ENCODE results near the gene MYH10.

Gene MYH10

DNA sequence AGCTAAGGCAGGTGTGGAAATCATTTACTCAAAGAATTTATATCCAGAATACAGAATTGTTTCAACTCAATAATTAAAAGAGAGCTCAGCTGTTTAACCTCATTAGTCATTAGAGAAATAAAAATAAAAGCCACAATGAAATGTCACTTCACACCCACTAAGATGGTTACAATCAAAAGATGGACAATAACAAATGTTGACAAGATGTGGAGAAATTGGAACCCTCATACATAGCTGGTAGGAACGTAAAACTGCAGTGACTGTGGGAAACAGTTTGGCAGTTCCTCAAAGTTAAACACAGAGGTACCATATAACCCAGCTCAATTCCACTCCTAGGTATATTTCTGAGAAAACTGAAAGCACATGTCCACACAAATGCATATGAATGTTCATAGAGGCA, 145.0 kb downstream of the MYH10 start:
- ChIA-PET POLR2A (no interaction called here), CTCF (interaction anchor here (0.9 to 1.3 kb wide), 2 partner anchors 74 to 76 kb away, joined by 3 read pairs; no protein-coding TSS in a partner anchor)
- TF ChIP-seq, protein P1, sequence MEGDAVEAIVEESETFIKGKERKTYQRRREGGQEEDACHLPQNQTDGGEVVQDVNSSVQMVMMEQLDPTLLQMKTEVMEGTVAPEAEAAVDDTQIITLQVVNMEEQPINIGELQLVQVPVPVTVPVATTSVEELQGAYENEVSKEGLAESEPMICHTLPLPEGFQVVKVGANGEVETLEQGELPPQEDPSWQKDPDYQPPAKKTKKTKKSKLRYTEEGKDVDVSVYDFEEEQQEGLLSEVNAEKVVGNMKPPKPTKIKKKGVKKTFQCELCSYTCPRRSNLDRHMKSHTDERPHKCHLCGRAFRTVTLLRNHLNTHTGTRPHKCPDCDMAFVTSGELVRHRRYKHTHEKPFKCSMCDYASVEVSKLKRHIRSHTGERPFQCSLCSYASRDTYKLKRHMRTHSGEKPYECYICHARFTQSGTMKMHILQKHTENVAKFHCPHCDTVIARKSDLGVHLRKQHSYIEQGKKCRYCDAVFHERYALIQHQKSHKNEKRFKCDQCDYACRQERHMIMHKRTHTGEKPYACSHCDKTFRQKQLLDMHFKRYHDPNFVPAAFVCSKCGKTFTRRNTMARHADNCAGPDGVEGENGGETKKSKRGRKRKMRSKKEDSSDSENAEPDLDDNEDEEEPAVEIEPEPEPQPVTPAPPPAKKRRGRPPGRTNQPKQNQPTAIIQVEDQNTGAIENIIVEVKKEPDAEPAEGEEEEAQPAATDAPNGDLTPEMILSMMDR (IDR thresholded peaks at IDR 0.05; ENCODE audit: insufficient read depth, low read length, missing control alignments): no peak
- DNase-seq (ENCODE audit: low read depth, low spot score): no peak
- H3K4me3 ChIP-seq (ENCODE audit: low read depth, low read length): no peak overlapping the region

DNA sequence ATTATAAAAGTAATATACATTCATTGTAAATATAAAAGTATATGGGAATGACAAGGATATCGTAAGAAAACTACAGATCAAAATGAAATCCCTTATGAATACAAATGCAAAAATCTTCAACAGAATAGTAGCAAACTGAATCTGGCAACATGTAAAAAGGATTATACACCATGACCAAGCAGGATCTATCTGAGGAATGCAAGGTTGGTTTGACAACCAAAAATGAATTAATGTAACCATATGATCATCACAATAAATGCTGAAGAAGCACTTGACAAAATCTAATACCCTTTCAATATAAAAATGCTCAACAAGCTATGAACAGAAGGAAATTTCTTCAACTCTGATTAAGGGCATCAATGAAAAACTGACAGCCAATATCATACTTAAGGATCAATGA, 146.1 kb downstream of the MYH10 start:
- ChIA-PET CTCF (interaction anchor here (1.5 kb wide), 1 partner anchor 17 kb away, joined by 3 read pairs; no protein-coding TSS in a partner anchor), POLR2A (no interaction called here)
- no peak overlapping the region for H3K4me3 ChIP-seq (ENCODE audit: low read depth, low read length)

DNA sequence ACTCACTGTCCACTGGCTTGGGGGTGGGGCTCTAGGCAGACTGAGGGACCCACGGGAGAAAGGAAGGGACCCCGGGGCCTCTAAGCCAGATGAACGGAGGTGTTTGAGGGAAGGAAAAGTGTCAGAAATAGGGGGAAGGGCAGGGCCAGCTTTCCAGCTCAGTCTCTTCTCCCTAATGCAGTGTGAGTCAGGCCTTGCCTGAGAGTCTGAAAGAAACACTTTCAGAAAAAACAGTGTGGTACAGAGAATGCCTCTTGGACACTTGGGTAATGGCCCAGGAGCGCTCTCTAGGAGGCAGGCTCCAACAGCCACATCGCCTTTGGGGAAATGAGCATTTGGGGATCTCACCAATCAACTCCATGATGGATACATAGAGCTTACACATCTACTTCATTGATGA, 148.0 kb downstream of the MYH10 start:
- H3K4me3 ChIP-seq (ENCODE audit: low read depth, low read length): no peak overlapping the region
- ChIA-PET CTCF (interaction anchor here (1.1 to 1.5 kb wide), 2 partner anchors 10 to 23 kb away, joined by 3 read pairs; no protein-coding TSS in a partner anchor), POLR2A (no interaction called here)
- no peak for DNase-seq (ENCODE audit: low read depth, low spot score)
- TF ChIP-seq, protein P1 (IDR thresholded peaks at IDR 0.05; ENCODE audit: insufficient read depth, low read length, missing control alignments): no peak

More for the DNA sequence above, 146.1 kb downstream of the MYH10 start:
- no peak for DNase-seq (ENCODE audit: low read depth, low spot score)
- TF ChIP-seq, protein P1 (IDR thresholded peaks at IDR 0.05; ENCODE audit: insufficient read depth, low read length, missing control alignments): no peak

DNA sequence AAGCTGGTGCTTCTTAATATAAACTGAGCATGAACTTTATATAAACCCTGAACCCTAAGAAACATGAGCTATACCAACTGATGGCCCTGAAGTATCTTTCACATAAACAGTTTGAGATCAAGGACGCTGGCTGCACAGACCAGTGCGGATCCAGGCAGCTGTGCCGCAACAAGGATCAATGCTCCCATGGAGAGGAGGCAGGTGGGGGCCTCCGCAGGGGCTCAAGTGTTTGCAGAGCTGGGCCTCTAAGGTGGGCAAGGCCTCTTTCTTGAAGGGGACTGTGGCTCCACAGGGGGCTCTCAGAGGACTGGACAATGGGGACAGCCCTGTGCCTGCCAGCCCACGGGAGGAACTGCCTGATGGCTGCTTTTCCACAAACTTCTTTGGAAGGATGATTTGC, 148.8 kb downstream of the MYH10 start:
- no peak overlapping the region for H3K4me3 ChIP-seq (ENCODE audit: low read depth, low read length)
- no peak for DNase-seq (ENCODE audit: low read depth, low spot score)
- ChIA-PET CTCF (interaction anchor here (1.1 to 1.5 kb wide), 3 partner anchors 11 to 304 kb away, joined by 3 read pairs; no protein-coding TSS in a partner anchor), POLR2A (no interaction called here)
- TF ChIP-seq, protein P1 (IDR thresholded peaks at IDR 0.05; ENCODE audit: insufficient read depth, low read length, missing control alignments): no peak

- no peak overlapping the region for H3K4me3 ChIP-seq (ENCODE audit: low read depth, low read length)
- TF ChIP-seq, protein P1 (IDR thresholded peaks at IDR 0.05; ENCODE audit: insufficient read depth, low read length, missing control alignments): no peak
- ChIA-PET CTCF (interaction anchor here (1.4 kb wide), 1 partner anchor 304 kb away, joined by 3 read pairs; no protein-coding TSS in a partner anchor), POLR2A (no interaction called here)
- no peak for DNase-seq (ENCODE audit: low read depth, low spot score)
These were observed 149.4 kb downstream of the MYH10 start for GRCh38 chr17:8481089-8481488.

- ChIA-PET CTCF (interaction anchor here (1.4 kb wide), 1 partner anchor 305 kb away, joined by 3 read pairs; no protein-coding TSS in a partner anchor), POLR2A (no interaction called here)
- no peak for DNase-seq (ENCODE audit: low read depth, low spot score)
These were observed 150.2 kb downstream of the MYH10 start for GRCh38 chr17:8480011-8480976.

More at GRCh38 chr17:8480011-8480976, 150.2 kb downstream of the MYH10 start:
- no peak overlapping the region for H3K4me3 ChIP-seq (ENCODE audit: low read depth, low read length)
- TF ChIP-seq, protein P1 (IDR thresholded peaks at IDR 0.05; ENCODE audit: insufficient read depth, low read length, missing control alignments): no peak
